Measurements from ENCODE around the gene ANGPTL8. TPM values are rescaled to one million over a fixed set of nuclear protein-coding genes. Genes with fewer than 3 reads are reported as not detected.
A peak's percentile ranks its signal among the peaks of the same experiment; 100 is the strongest.

ANGPTL8 gene
- total and polyA plus RNA-seq, 4 donors = 32.4 to 107 (median 67.6) TPM

DNA sequence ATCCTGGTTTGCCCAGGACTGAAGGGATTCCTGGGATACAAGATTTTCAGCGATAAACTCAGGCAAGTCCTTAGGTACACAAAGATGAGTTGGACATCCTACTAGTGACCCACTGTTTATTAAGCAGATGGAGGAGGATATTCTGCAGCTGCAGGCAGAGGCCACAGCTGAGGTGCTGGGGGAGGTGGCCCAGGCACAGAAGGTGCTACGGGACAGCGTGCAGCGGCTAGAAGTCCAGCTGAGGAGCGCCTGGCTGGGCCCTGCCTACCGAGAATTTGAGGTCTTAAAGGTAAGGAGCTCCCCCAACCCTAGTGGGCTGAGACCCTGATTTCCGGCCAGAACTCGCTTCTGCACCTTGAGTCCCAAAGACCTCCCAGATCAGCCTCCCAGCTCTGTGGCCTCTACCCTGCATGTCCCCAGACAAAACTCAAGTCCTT, 607 bp downstream of the ANGPTL8 start (continued):
- TF ChIP-seq, protein P1, sequence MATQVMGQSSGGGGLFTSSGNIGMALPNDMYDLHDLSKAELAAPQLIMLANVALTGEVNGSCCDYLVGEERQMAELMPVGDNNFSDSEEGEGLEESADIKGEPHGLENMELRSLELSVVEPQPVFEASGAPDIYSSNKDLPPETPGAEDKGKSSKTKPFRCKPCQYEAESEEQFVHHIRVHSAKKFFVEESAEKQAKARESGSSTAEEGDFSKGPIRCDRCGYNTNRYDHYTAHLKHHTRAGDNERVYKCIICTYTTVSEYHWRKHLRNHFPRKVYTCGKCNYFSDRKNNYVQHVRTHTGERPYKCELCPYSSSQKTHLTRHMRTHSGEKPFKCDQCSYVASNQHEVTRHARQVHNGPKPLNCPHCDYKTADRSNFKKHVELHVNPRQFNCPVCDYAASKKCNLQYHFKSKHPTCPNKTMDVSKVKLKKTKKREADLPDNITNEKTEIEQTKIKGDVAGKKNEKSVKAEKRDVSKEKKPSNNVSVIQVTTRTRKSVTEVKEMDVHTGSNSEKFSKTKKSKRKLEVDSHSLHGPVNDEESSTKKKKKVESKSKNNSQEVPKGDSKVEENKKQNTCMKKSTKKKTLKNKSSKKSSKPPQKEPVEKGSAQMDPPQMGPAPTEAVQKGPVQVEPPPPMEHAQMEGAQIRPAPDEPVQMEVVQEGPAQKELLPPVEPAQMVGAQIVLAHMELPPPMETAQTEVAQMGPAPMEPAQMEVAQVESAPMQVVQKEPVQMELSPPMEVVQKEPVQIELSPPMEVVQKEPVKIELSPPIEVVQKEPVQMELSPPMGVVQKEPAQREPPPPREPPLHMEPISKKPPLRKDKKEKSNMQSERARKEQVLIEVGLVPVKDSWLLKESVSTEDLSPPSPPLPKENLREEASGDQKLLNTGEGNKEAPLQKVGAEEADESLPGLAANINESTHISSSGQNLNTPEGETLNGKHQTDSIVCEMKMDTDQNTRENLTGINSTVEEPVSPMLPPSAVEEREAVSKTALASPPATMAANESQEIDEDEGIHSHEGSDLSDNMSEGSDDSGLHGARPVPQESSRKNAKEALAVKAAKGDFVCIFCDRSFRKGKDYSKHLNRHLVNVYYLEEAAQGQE (IDR thresholded peaks at IDR 0.05) = no peak
- TF ChIP-seq NR2F2 (IDR thresholded peaks at IDR 0.05) = no peak

DNA sequence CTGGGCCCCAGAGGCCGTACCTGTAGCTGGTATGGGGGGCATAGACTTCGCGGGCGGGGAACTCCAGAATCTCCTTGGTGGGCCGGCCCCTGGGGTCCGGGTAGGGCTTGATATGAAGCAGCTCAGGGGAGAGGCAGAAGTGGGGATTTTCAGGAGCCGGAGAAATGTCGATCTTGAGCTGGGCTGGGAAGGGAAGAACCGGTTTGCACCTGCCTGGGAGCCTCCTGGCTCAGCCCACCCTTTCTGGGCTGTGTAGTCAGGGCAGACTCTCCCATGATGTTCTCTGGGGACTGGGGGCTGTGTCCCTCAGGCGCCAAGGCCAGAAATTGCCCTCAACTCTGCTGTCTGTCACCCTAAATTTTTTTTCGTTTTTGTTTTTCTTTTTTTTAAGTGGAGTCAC, 2.6 kb downstream of the ANGPTL8 start:
- Histone ChIP-seq H3K4me3 (ENCODE audit: low read depth in 1 of 3, low read length in 3 of 3) (peak overlapping the region in 1 of 3 donors; percentile 63), H3K9ac (ENCODE audit: low read depth in 1 of 2, low read length in 2 of 2) (no peak overlapping the region), H3K4me1 (ENCODE audit: control insufficient read depth in 4 of 4, insufficient read depth in 4 of 4, low read length in 3 of 4) (peaks cover 12 to 50% (median 34%) of the 10 kb centered on the region in 4 donors), H3K9me3 (ENCODE audit: control insufficient read depth in 4 of 4, low read length in 3 of 4) (no peaks in the 10 kb centered on the region), H3K27ac (ENCODE audit: low read depth in 1 of 2, low read length in 2 of 2) (peak overlapping the region; percentile 90 to 97), H3K27me3 (ENCODE audit: control insufficient read depth in 4 of 4, insufficient read depth in 4 of 4, low read length in 3 of 4) (no peaks in the 10 kb centered on the region), H3K36me3 (ENCODE audit: control insufficient read depth in 4 of 4, insufficient read depth in 3 of 4, low read depth in 1 of 4, low read length in 3 of 4) (peaks cover 0 to 6% (median 3%) of the 10 kb centered on the region in 4 donors)
- WGBS = 68% methylated on average over 11 of the region's 11 CpGs
- no peak for TF ChIP-seq NR2F2 (IDR thresholded peaks at IDR 0.05)
- no peak for DNase-seq (ENCODE audit: low spot score)

DNA sequence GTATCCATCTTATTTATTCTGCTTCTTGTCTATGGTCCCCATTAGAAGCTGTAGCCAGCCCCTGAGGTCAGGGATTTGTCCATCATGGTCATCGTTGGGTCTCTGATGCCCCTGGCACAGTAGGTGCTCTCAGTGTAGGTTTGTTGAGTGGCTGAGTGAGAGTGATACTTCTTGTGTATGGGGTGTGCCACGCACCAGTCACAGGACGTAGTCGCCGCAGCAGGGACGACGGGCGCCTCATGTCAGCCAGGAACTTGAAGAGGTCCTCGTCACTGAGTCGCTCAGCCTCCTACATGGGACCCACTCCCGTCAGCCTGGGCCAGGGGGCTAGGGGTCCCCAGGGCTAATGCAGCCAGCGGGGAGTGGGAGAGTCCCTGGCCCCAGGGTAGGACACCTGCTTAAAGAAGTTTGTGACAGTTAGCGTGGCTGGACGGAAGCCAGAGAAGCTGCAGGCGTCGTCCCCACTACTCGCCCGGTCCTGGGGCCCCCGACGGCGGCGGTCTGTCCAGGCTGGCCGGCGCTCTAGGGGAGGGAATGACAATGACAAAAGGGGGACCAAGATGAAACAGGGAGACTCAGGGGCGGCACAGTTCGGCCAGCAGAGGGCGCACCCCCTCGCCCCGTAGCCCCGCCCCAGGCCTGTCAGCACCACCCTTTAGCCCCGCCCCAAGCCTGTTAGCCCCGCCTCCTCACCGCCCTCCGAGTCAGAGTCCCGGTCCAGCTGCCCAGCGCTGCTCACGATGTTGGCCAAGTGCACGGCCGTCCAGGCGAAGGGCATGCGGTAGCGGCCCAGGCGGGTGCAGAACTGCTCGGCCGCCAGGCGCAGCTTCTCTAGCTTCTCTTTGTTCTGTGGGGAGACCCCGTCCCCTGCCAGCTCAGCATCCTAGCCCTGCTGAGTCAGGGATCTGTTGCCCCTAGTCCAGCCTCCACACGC, 3.7 kb downstream of the ANGPTL8 start:
- DNase-seq (ENCODE audit: low spot score) = peak; percentile 99
- Histone ChIP-seq H3K36me3 (ENCODE audit: control insufficient read depth in 4 of 4, insufficient read depth in 3 of 4, low read depth in 1 of 4, low read length in 3 of 4) (peaks cover 0 to 6% (median 3%) of the 10 kb centered on the region in 4 donors), H3K27ac (ENCODE audit: low read depth in 1 of 2, low read length in 2 of 2) (peak overlapping the region; percentile 73 to 90), H3K4me3 (ENCODE audit: low read depth in 1 of 3, low read length in 3 of 3) (no peak overlapping the region), H3K9ac (ENCODE audit: low read depth in 1 of 2, low read length in 2 of 2) (peak overlapping the region; percentile 12 to 19), H3K9me3 (ENCODE audit: control insufficient read depth in 4 of 4, low read length in 3 of 4) (no peaks in the 10 kb centered on the region), H3K27me3 (ENCODE audit: control insufficient read depth in 4 of 4, insufficient read depth in 4 of 4, low read length in 3 of 4) (no peaks in the 10 kb centered on the region), H3K4me1 (ENCODE audit: control insufficient read depth in 4 of 4, insufficient read depth in 4 of 4, low read length in 3 of 4) (peaks cover 9 to 40% (median 25%) of the 10 kb centered on the region in 4 donors)
- WGBS = 19% methylated on average over 48 of the region's 48 CpGs
- TF ChIP-seq NR2F2 (IDR thresholded peaks at IDR 0.05) = no peak
- TF ChIP-seq, protein P2, sequence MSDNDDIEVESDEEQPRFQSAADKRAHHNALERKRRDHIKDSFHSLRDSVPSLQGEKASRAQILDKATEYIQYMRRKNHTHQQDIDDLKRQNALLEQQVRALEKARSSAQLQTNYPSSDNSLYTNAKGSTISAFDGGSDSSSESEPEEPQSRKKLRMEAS (IDR thresholded peaks at IDR 0.05) = no peak
- TF ChIP-seq EGR1 (IDR thresholded peaks at IDR 0.05; ENCODE audit: low read depth in 2 of 2) = peak in 1 of 2 donors; percentile 30
- TF ChIP-seq FOXA1 (IDR thresholded peaks at IDR 0.05) = peak; percentile 7
- TF ChIP-seq HNF4G (IDR thresholded peaks at IDR 0.05) = no peak
- TF ChIP-seq FOXA2 (IDR thresholded peaks at IDR 0.05) = no peak
- no peak for TF ChIP-seq GABPA (IDR thresholded peaks at IDR 0.05 in 1 of 2, conservative IDR thresholded peaks at IDR 0.05 in 1 of 2)
- peak; percentile 58 for TF ChIP-seq SP1 (IDR thresholded peaks at IDR 0.05)
- TF ChIP-seq, protein P3, sequence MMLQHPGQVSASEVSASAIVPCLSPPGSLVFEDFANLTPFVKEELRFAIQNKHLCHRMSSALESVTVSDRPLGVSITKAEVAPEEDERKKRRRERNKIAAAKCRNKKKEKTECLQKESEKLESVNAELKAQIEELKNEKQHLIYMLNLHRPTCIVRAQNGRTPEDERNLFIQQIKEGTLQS (IDR thresholded peaks at IDR 0.05) = no peak
- no peak for TF ChIP-seq JUND (IDR thresholded peaks at IDR 0.05)
- TF ChIP-seq HNF4A (conservative IDR thresholded peaks at IDR 0.05) = peak; percentile 13 to 61
- no peak for TF ChIP-seq RXRA (IDR thresholded peaks at IDR 0.05)
- TF ChIP-seq, protein P4, sequence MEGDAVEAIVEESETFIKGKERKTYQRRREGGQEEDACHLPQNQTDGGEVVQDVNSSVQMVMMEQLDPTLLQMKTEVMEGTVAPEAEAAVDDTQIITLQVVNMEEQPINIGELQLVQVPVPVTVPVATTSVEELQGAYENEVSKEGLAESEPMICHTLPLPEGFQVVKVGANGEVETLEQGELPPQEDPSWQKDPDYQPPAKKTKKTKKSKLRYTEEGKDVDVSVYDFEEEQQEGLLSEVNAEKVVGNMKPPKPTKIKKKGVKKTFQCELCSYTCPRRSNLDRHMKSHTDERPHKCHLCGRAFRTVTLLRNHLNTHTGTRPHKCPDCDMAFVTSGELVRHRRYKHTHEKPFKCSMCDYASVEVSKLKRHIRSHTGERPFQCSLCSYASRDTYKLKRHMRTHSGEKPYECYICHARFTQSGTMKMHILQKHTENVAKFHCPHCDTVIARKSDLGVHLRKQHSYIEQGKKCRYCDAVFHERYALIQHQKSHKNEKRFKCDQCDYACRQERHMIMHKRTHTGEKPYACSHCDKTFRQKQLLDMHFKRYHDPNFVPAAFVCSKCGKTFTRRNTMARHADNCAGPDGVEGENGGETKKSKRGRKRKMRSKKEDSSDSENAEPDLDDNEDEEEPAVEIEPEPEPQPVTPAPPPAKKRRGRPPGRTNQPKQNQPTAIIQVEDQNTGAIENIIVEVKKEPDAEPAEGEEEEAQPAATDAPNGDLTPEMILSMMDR (IDR thresholded peaks at IDR 0.05; ENCODE audit: low read depth, low read length, missing input control) = peak; percentile 72
- TF ChIP-seq, protein P1 (IDR thresholded peaks at IDR 0.05) = no peak
- peak; percentile 64 to 70 for TF ChIP-seq RAD21 (IDR thresholded peaks at IDR 0.05)
- TF ChIP-seq, protein P5, sequence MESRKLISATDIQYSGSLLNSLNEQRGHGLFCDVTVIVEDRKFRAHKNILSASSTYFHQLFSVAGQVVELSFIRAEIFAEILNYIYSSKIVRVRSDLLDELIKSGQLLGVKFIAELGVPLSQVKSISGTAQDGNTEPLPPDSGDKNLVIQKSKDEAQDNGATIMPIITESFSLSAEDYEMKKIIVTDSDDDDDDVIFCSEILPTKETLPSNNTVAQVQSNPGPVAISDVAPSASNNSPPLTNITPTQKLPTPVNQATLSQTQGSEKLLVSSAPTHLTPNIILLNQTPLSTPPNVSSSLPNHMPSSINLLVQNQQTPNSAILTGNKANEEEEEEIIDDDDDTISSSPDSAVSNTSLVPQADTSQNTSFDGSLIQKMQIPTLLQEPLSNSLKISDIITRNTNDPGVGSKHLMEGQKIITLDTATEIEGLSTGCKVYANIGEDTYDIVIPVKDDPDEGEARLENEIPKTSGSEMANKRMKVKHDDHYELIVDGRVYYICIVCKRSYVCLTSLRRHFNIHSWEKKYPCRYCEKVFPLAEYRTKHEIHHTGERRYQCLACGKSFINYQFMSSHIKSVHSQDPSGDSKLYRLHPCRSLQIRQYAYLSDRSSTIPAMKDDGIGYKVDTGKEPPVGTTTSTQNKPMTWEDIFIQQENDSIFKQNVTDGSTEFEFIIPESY (IDR thresholded peaks at IDR 0.05) = no peak
- TF ChIP-seq YY1 (IDR thresholded peaks at IDR 0.05) = peak; percentile 39
